Activated CD8-positive, alpha-beta T cell treated with anti-CD3 and anti-CD28 coated beads for 36 hours (primary cell): ENCODE results near the gene PWWP2B. TPM values are rescaled to one million over a fixed set of nuclear protein-coding genes. Genes with fewer than 3 reads are reported as not detected.

ENCODE experiments used
- ATAC-seq: fragments of 200-7000 bp; cut with Tn5 transposase; one replicate; pipeline ENCODE4 v1.10.0; 2021; ENCODE audit warnings: mild to moderate bottlenecking, moderate library complexity
- CTCF ChIA-PET: fragments of 350-600 bp; sonication (Branson Sonifier 250); formaldehyde crosslinking; loops from one replicate; lab custom pipeline; 2021; ENCODE audit warnings: antibody characterized with exemption; lab: Charles Lee
- POLR2A ChIA-PET: fragments of 350-600 bp; sonication (Branson Sonifier 250); formaldehyde crosslinking; loops from one replicate; lab custom pipeline; 2021; ENCODE audit warnings: antibody characterized with exemption; lab: Charles Lee
- DNase-seq: peaks from one replicate; pipeline ENCODE4 v3.0.0-alpha.2; 2020
- H3K27ac Mint-ChIP-seq: one replicate; pipeline ENCODE4 v1.8.0; 2021; ENCODE audit warnings: mild to moderate bottlenecking, mixed read lengths
- H3K27me3 Mint-ChIP-seq: one replicate; pipeline ENCODE4 v1.8.0; 2021; ENCODE audit warnings: mixed read lengths
- H3K36me3 Mint-ChIP-seq: one replicate; pipeline ENCODE4 v1.8.0; 2021; ENCODE audit warnings: low read depth, mixed read lengths
- H3K4me1 Mint-ChIP-seq: one replicate; pipeline ENCODE4 v1.8.0; 2021; ENCODE audit warnings: low read depth, mixed read lengths
- H3K4me3 Mint-ChIP-seq: one replicate; pipeline ENCODE4 v1.8.0; 2021; ENCODE audit warnings: mild to moderate bottlenecking, moderate library complexity, mixed read lengths
- H3K9me3 Mint-ChIP-seq: one replicate; pipeline ENCODE4 v1.8.0; 2021; ENCODE audit warnings: mixed read lengths
- CTCF ChIP-seq: fragments of 200-600 bp; IDR thresholded peaks from one replicate; pipeline ENCODE4 v1.8.0; 2022; ENCODE audit warnings: antibody characterized with exemption, mild to moderate bottlenecking
- intact Hi-C: fragments of 100-400 bp; cut with micrococcal nuclease; formaldehyde crosslinking; loops from one replicate; pipeline ENCODE4 v1.10.0; 2022
- total RNA-seq, 2 experiments: library from RNA; stranded (reverse); gene quantifications; one replicate each; pipeline ENCODE4 v1.2.3, GENCODE V29; 2021

The PWWP2B gene
- total RNA-seq, 2 experiments from 2014 or later, result 6.0 to 6.6 TPM

- DNase-seq, result no peak
- no peak overlapping the region for H3K4me3 Mint-ChIP-seq
- H3K36me3 Mint-ChIP-seq, result no peaks in the 10 kb centered on the region
- no peaks in the 10 kb centered on the region for H3K27me3 Mint-ChIP-seq
- CTCF ChIA-PET, result interaction anchor here (0.5 to 1.7 kb wide), 4 partner anchors 15 to 70 kb away, joined by 3 to 6 read pairs (median 4); no protein-coding TSS in a partner anchor
- peak overlapping the region; percentile 64 for H3K27ac Mint-ChIP-seq
- ATAC-seq, result no peak
- intact Hi-C loops, result no loop called here
- TF ChIP-seq CTCF, result no peak
- peaks cover 26% of the 10 kb centered on the region for H3K4me1 Mint-ChIP-seq
- POLR2A ChIA-PET, result interaction anchor here (1.6 to 2.7 kb wide), 2 partner anchors 12 to 34 kb away, joined by 6 to 14 read pairs; no protein-coding TSS in a partner anchor
- H3K9me3 Mint-ChIP-seq, result no peaks in the 10 kb centered on the region
Measured at GRCh38 chr10:132422903-132423825, 26.2 kb downstream of the PWWP2B start.

GRCh38 chr10:132423966-132424861, 27.2 kb downstream of the PWWP2B start:
- DNase-seq (no peak), ATAC-seq (no peak)
- CTCF ChIA-PET, result interaction anchor here (0.5 to 1.7 kb wide), 6 partner anchors 12 to 115 kb away, joined by 3 to 5 read pairs (median 3); no protein-coding TSS in a partner anchor
- intact Hi-C loops, result no loop called here
- H3K4me1 Mint-ChIP-seq, result peaks cover 26% of the 10 kb centered on the region
- no peaks in the 10 kb centered on the region for H3K9me3 Mint-ChIP-seq
- no peak overlapping the region for H3K27ac Mint-ChIP-seq
- no peaks in the 10 kb centered on the region for H3K27me3 Mint-ChIP-seq
- POLR2A ChIA-PET, result interaction anchor here (1.1 kb wide), 2 partner anchors 15 to 23 kb away, joined by 4 read pairs; no protein-coding TSS in a partner anchor
- no peak overlapping the region for H3K4me3 Mint-ChIP-seq
- no peaks in the 10 kb centered on the region for H3K36me3 Mint-ChIP-seq
- TF ChIP-seq CTCF, result no peak

- intact Hi-C loops, result no loop called here
- no peak overlapping the region for H3K27ac Mint-ChIP-seq
Measured at GRCh38 chr10:132425029-132425756, 28.2 kb downstream of the PWWP2B start.

GRCh38 chr10:132425757-132426155, 28.8 kb downstream of the PWWP2B start:
- ATAC-seq (no peak), DNase-seq (no peak)
- Mint-ChIP-seq H3K27me3 (no peaks in the 10 kb centered on the region), H3K36me3 (no peaks in the 10 kb centered on the region), H3K4me1 (peaks cover 23% of the 10 kb centered on the region), H3K9me3 (no peaks in the 10 kb centered on the region), H3K4me3 (no peak overlapping the region), H3K27ac (no peak overlapping the region)
- POLR2A ChIA-PET, result no interaction called here
- no peak for TF ChIP-seq CTCF
- CTCF ChIA-PET, result interaction anchor here (0.6 kb wide), 1 partner anchor 12 kb away, joined by 3 read pairs; no protein-coding TSS in a partner anchor
- intact Hi-C loops, result no loop called here

More at GRCh38 chr10:132425029-132425756, 28.2 kb downstream of the PWWP2B start:
- Mint-ChIP-seq H3K27me3 (no peaks in the 10 kb centered on the region), H3K36me3 (no peaks in the 10 kb centered on the region), H3K9me3 (no peaks in the 10 kb centered on the region), H3K4me3 (no peak overlapping the region), H3K4me1 (peaks cover 25% of the 10 kb centered on the region)
- ChIA-PET POLR2A (interaction anchor here (1.1 kb wide), 2 partner anchors 14 to 22 kb away, joined by 4 read pairs; no protein-coding TSS in a partner anchor), CTCF (interaction anchor here (0.6 to 1.7 kb wide), 5 partner anchors 12 to 65 kb away, joined by 3 to 5 read pairs (median 3); no protein-coding TSS in a partner anchor)
- DNase-seq (no peak), ATAC-seq (no peak)
- no peak for TF ChIP-seq CTCF
